ENCODE data around the gene INPP5E.

GRCh38 chr9:136441191-136441680 lies 1.6 kb upstream of the INPP5E start:
- TF ChIP-seq POLR2A (IDR thresholded peaks at IDR 0.05) (no peak), CTCF (IDR thresholded peaks at IDR 0.05) (no peak)

Measured in heart left ventricle (tissue), 13 donors.